Smooth muscle cell (in vitro differentiated cells): ENCODE measurements around the gene KCNG3. TPM values are rescaled to one million over a fixed set of nuclear protein-coding genes. Genes with fewer than 3 reads are reported as not detected.

Experiments used
- DNase-seq: peaks from one replicate; lab custom pipeline; 2025; ENCODE audit not compliant: unreplicated experiment; lab: John Stamatoyannopoulos, UW
- H2AFZ ChIP-seq: fragments of 200-600 bp; sonication (generic); 2 replicates; pipeline ENCODE4 v1.6.0; 2016; ENCODE audit warnings: antibody characterized with exemption, low read depth, mild to moderate bottlenecking
- H3F3A ChIP-seq: fragments of 200-600 bp; sonication (generic); 2 replicates; pipeline ENCODE4 v1.6.0; 2017; ENCODE audit warnings: antibody characterized with exemption, low read depth
- H3K27ac ChIP-seq: fragments of 200-600 bp; sonication (generic); 2 replicates; pipeline ENCODE4 v1.5.1; 2016; ENCODE audit warnings: low read depth, mild to moderate bottlenecking
- H3K27me3 ChIP-seq: fragments of 200-600 bp; sonication (generic); 2 replicates; pipeline ENCODE4 v1.6.1; 2016; ENCODE audit warnings: low read depth, mild to moderate bottlenecking
- H3K36me3 ChIP-seq: fragments of 200-600 bp; sonication (generic); 2 replicates; pipeline ENCODE4 v1.5.1; 2016; ENCODE audit warnings: low read depth
- H3K4me1 ChIP-seq: fragments of 200-600 bp; sonication (generic); 2 replicates; pipeline ENCODE4 v1.5.1; 2016; ENCODE audit warnings: low read depth
- H3K4me2 ChIP-seq: fragments of 200-600 bp; sonication (generic); 2 replicates; pipeline ENCODE4 v1.6.0; 2016; ENCODE audit warnings: mild to moderate bottlenecking
- H3K4me3 ChIP-seq: fragments of 200-600 bp; sonication (generic); 2 replicates; pipeline ENCODE4 v1.5.1; 2016; ENCODE audit warnings: mild to moderate bottlenecking
- H3K79me2 ChIP-seq: fragments of 200-600 bp; sonication (generic); 2 replicates; pipeline ENCODE4 v1.6.0; 2016; ENCODE audit warnings: low read depth, mild to moderate bottlenecking
- H3K9ac ChIP-seq: fragments of 200-600 bp; sonication (generic); 2 replicates; pipeline ENCODE4 v1.6.0; 2016; ENCODE audit warnings: low read depth
- H3K9me3 ChIP-seq: fragments of 200-600 bp; sonication (generic); replicated peaks from 2 replicates; pipeline ENCODE4 v1.5.1; 2016; ENCODE audit warnings: low read depth
- H4K20me1 ChIP-seq: fragments of 200-600 bp; sonication (generic); 2 replicates; pipeline ENCODE4 v1.6.0; 2016; ENCODE audit warnings: low read depth
- WGBS: methylation state at CpG from one replicate; pipeline ENCODE4 v1.1.7; 2016; ENCODE audit warnings: low lambda C conversion rate; 5-methylcytosine and 5-hydroxymethylcytosine counted together
- polyA plus RNA-seq: library from polyadenylated mRNA; unstranded; fragments of >200 nt; fragmentation: Nextera tagmentation; extraction: Ambion mirVana; gene quantifications from 2 replicates; pipeline ENCODE4 v1.2.1, GENCODE V29; 2016
- total RNA-seq: library from RNA; depleted of rRNA; stranded (reverse); fragments of >200 nt; gene quantifications from 2 replicates; pipeline ENCODE4 v1.2.3, GENCODE V29; 2014
- TF ChIP-seq, protein P1 (sequence below): fragments of 200-600 bp; sonication (generic); IDR thresholded peaks from 2 replicates; pipeline ENCODE4 v1.5.1; 2017; ENCODE audit warnings: borderline replicate concordance, mild to moderate bottlenecking, antibody characterized with exemption; ENCODE audit not compliant: insufficient read depth, poor library complexity, severe bottlenecking

The KCNG3 gene, protein sequence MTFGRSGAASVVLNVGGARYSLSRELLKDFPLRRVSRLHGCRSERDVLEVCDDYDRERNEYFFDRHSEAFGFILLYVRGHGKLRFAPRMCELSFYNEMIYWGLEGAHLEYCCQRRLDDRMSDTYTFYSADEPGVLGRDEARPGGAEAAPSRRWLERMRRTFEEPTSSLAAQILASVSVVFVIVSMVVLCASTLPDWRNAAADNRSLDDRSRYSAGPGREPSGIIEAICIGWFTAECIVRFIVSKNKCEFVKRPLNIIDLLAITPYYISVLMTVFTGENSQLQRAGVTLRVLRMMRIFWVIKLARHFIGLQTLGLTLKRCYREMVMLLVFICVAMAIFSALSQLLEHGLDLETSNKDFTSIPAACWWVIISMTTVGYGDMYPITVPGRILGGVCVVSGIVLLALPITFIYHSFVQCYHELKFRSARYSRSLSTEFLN
- total RNA-seq, result not detected in 2 replicates
- polyA plus RNA-seq, result not detected in 2 replicates

DNA sequence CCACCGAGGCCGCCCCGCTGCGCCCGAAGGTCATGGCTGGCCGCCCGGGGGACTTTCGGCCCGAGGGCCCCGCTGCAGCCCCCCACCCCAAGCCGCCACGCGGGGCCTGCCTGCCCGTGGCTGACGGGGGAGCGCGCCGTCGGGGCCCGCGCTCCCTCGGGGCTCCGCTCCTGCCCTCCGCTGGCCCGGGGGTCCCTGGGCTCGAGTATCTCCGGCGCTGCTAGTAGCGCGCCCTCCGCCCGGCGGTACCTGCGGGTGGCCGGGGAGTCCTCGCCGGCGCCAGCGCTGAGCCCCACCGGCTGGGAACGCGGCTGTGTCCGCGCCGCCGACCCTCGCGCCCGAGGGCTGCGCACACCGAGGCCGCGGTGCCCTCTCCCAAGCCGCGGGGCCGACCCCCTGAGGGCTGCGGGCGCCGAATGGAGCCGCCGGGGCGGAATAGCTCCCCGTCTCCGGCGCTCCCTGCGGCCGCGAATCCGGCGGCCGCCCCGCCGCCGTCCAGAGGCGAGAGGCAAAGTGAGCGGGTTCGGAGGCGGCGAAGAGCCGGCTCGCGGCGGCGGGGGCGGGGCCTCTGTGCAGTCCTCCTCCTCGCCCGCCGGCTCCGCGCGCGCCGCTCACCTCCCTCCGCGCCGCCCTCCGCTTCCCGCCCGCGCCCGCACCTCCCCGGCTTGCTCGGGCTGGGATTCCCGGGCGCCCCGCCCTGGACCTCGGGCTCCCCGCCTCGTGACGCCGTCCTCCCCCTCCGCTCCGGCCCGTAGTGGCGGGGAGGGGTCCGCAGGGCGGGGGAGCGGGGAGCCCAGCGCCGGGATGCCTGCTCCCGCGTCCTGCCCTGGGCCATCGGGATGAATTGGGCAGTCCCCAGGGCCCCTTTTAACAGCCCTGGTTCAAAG lies at the start of gene KCNG3:
KCNG3 (minus strand) TSS at position 515 of the 887 bp plus-strand sequence; CDS start at position 34, 481 bp downstream.
- WGBS, result 4% methylated on average over 55 of the region's 123 CpGs
- no peaks in the 10 kb centered on the region for H3K4me1 ChIP-seq
- no peaks in the 10 kb centered on the region for H4K20me1 ChIP-seq
- no peaks in the 10 kb centered on the region for H3K36me3 ChIP-seq
- peak within 1 kb of the TSS; percentile 75 for H2AFZ ChIP-seq
- no peak for DNase-seq
- no peaks in the 10 kb centered on the region for H3F3A ChIP-seq
- H3K27ac ChIP-seq, result no peak within 1 kb of the TSS
- H3K4me2 ChIP-seq, result peak within 1 kb of the TSS; percentile 89
- no peaks in the 10 kb centered on the region for H3K79me2 ChIP-seq
- no peak within 1 kb of the TSS for H3K9ac ChIP-seq
- H3K27me3 ChIP-seq, result peaks cover 53% of the 10 kb centered on the region
- TF ChIP-seq, protein P1, sequence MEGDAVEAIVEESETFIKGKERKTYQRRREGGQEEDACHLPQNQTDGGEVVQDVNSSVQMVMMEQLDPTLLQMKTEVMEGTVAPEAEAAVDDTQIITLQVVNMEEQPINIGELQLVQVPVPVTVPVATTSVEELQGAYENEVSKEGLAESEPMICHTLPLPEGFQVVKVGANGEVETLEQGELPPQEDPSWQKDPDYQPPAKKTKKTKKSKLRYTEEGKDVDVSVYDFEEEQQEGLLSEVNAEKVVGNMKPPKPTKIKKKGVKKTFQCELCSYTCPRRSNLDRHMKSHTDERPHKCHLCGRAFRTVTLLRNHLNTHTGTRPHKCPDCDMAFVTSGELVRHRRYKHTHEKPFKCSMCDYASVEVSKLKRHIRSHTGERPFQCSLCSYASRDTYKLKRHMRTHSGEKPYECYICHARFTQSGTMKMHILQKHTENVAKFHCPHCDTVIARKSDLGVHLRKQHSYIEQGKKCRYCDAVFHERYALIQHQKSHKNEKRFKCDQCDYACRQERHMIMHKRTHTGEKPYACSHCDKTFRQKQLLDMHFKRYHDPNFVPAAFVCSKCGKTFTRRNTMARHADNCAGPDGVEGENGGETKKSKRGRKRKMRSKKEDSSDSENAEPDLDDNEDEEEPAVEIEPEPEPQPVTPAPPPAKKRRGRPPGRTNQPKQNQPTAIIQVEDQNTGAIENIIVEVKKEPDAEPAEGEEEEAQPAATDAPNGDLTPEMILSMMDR, result no peak
- peak within 1 kb of the TSS; percentile 51 for H3K4me3 ChIP-seq
- no peaks in the 10 kb centered on the region for H3K9me3 ChIP-seq

DNA sequence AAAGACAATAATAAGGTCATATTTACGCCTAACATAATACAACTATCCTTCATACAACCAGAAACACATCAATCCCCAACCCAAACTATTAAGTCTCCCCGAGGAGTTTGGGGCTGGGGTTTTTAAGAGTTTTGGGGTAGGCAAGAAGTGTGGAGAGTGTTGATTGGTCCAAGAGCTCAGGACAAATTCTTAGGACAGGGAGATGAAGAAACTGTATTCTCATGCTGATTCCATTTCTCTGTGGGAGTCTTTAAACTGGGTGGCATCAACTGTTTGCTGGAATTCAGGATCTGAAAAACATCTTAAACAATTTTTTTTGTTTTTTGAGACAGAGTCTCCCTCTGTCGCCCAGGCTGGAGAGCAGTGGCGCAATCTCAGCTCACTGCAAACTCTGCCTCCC lies 49.1 kb upstream of the KCNG3 start:
- Histone ChIP-seq H3K9me3 (no peaks in the 10 kb centered on the region), H3K79me2 (no peaks in the 10 kb centered on the region), H4K20me1 (no peaks in the 10 kb centered on the region), H3K4me3 (no peak overlapping the region), H2AFZ (no peak overlapping the region), H3K9ac (no peak overlapping the region), H3K4me2 (no peak overlapping the region), H3F3A (no peaks in the 10 kb centered on the region), H3K4me1 (peaks cover 16% of the 10 kb centered on the region), H3K36me3 (no peaks in the 10 kb centered on the region), H3K27me3 (no peaks in the 10 kb centered on the region), H3K27ac (no peak overlapping the region)
- no peak for DNase-seq
- TF ChIP-seq, protein P1, result no peak
- 86% methylated on average over 4 of the region's 4 CpGs for WGBS

DNA sequence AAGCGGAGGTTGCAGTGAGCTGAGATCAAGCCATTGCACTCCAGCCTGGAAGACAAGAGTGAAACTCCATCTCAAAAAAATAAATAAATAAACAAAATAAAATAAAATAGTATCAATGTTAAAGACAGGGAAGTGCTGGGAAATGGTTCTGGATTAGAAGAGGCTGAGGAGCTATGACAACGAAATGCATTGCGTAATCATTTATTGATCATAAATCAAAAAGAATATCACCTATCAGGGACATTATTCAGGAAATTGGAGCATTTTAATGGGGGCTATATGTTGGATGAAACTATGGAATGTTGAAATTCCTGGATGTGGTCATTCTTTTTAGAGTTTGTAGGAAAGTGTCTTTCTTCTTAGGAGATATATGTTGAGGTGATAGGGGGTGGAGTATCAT lies 43.7 kb upstream of the KCNG3 start:
- Histone ChIP-seq H4K20me1 (no peaks in the 10 kb centered on the region), H3K79me2 (no peaks in the 10 kb centered on the region), H3F3A (no peaks in the 10 kb centered on the region), H3K4me1 (no peaks in the 10 kb centered on the region), H3K27ac (no peak overlapping the region), H2AFZ (no peak overlapping the region), H3K9ac (no peak overlapping the region), H3K36me3 (no peaks in the 10 kb centered on the region), H3K9me3 (no peaks in the 10 kb centered on the region), H3K4me3 (no peak overlapping the region), H3K27me3 (no peaks in the 10 kb centered on the region), H3K4me2 (no peak overlapping the region)
- WGBS, result 98% methylated on average over 3 of the region's 3 CpGs
- TF ChIP-seq, protein P1, result no peak
- DNase-seq, result no peak
